T1000 (cell line): ENCODE results near the gene SHROOM1.

Experiments
- DNase-seq: peaks from one replicate; lab custom pipeline; 2025; ENCODE audit warnings: mixed read lengths; lab: John Stamatoyannopoulos, UW

SHROOM1 gene

DNA sequence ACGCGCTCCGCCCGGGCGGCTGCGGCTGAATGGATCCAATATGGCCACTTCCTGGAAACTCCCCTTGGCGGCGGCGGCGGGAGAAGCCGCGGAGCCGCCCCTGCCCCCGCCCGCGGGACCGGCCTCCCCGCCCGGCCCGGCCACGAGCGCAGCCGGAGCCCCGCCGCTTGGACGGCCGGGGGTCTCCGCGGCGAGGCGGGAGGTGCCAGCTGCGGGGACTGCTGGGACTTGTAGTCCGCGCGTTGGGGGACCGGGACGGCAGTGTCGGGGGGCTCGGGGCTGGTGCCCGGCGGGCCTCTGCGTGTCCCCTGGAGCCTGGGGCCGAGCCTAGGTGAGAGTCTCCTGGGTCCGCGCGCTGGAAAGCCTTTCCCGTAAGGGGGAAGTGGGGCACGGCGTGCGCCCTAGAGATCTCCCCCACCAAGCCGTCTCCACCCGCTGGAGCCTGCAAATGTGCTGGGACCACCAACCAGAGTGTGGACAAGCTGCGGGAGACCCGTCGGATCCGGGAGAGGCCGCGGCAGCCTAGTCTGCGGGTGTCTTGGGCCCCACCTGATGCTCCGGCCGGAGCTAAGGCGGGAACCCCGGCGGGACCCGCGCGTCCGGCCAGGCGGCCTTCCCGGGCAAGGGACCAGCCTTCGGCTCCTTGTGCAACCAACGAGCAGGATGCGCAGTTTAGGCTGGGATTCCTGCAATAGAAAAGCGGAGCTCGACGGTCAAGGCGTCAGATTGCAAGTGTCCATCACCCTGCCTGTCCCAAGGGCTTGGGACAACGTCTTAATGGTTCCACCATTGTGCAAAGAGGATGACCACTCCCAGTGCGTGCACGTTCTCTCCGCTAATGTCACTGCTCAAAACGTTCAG is 53.0 kb downstream of the SHROOM1 start, which contains the start of gene SEPTIN8:
Gene SEPTIN8, minus strand, starts transcription at position 31 of the 861 bp plus-strand sequence. CDS start 102 bp downstream, outside the sequence.
- DNase-seq: no peak

DNA sequence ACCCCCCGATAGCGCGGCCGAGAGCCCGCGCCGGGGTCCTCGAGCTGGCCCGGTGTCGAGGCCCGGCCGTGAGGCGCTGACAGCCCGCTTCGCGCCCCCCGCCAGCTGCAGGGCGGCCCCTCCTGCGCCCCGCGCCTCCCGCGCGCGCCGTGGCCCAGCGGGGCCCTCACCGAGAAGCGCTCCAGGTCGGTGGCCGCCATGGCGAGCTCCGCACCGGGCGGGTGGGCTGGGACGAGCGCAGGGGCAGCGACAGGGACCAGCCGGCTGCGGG is 53.6 kb downstream of the SHROOM1 start:
- DNase-seq: no peak

DNA sequence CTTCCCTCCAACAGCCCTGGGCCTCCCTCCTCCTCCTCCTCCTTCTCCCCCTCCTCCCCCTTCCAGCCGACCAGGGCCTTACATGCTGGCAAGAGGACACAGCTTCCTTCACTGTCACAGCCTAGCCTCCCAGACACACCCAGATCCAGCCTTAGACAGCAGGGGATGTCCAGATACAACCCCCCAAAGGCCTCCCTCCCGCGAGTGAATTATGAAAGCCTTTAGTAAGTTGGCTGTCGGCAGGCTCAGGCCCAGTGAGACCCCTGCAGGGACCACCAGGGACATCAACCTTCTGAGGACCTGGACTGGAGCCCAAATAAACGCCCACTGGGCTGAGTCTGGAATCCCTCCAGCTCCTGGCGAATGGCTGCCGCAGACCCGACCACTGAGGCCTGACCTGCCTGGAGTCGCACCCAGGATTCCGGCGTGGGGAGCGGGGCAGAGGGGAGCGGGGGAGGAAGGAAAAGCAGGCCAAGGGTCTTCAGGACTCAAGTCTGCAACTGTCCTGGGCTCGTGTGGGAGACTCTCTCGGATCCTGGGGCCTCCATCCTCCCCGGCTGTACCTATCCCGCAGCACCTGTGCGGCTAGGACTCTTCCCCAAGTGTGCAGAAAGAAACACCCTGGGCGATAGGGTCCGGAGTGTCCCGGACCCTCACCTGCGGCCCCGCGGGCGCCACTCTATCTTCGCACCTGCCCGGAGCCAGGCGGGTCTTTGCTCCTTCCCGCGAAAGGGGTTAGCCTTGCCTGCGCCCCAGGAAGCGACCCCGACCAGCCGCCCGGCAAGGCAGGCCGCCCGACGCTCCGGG is 54.1 kb downstream of the SHROOM1 start:
- DNase-seq: no peak

DNA sequence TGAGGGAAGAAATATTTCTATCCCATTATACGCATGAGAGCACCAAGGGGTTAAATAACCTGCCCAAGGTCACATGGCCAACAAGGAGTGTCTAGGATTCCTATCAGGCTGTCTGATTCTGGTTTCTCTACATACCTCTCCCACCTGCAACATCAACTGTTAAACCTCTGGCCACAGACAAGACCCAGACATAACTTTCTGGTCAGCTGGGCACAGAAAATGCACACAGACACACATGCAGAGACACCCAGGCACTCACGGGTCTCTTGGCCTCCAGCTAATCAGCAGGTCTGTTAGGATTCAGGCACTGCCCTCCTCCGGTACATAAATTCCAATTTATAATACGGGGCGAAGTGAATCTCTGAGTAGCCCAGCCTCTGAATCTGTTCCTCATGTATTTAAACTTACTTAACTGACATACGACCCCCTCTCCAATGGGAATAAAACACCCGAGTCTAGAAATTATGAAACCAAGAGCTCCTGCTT is 54.9 kb downstream of the SHROOM1 start:
- DNase-seq: no peak

DNA sequence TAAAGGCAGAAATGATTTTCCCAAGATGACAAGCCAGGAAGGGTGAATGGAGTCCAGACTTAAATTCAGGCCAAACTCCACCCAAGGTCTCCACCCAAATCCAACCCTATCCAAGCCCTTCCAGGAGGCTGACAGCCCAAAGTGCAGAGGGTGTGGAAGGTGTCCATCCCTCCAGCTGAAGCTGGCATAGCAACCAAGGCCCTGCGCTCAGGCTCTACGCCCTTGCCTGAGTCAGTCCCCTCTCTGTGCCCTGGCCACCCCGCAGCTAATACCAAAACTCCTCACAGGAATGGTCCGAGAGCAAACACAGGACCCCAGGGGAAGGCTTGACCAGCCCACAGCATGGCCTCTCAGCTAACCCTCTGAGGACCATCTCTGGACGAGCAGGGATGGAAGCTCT is 55.6 kb downstream of the SHROOM1 start:
- no peak for DNase-seq

DNA sequence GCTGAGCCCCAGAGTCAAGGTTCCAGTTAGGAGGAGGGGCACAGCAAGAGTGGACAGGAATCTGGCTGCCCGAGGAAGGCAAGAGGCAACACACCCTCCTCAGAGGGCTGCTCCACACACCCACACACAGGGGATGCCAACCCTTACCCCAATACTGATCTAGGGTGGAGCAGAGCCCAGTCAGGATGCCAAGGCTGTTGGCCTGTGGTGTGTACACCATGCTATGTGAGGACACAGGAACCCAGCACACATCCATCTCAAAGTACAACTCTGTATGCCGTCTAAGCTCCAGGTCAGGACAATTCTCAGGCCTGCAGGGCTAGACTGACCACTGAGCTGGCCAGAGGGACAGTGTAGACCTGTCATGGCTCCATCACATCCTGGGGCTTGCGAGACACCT is 56.0 kb downstream of the SHROOM1 start:
- DNase-seq: no peak

DNA sequence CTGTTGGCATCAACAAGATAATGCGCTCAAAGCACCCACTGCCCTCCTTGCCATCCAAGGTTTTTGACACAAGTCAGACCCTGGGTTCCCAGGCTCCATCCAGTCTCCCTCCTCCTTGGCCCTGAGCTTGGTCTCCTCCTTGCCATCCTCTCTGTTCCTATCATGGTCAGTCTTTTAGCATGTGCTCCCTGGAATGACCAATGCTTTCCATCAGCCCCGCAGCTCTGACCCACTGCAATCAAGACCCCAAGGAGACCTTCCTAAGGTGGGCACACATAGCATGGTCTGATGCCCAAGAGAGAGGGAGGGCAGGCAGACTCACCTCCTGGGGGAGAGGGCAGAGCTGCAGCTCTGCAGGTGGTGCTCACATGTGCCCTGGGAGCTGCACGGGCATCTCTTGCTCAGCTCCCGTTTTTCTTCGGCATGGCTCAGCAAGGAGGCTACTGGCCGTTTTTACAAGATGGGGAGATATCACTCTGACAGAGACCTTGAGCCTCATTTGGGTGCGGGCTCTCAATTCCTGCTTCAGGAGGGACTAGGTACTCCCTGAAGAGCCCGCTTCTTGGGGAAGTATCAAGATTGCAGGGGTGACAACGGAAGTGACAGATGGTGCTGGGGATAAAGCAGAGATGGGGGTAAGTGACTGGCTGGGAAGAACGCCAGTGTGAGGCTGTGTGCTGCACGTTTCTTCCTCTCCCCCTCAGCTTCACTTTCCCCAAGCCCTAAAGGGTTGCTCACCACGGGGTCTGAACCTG is 56.7 kb downstream of the SHROOM1 start:
- no peak for DNase-seq

DNA sequence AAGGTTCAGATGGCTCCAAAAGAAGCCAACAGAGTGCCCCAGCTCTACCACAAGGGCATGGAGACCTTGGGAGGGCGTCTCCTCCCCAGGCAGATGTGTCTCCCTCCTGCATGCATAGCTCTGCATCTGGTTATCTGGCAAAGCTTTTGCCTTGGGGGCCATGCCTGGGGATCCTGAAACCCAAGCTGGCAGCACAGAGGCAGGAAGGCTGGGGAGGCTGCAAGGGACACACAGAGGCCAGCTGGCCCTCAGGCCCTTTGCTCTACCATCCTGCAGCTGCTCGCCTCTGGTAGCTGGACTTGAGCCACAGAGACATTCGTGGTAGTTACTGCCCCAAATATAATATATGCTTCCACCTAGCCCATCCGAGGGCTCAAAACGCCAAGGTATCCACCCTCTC is 57.3 kb downstream of the SHROOM1 start:
- DNase-seq: no peak

DNA sequence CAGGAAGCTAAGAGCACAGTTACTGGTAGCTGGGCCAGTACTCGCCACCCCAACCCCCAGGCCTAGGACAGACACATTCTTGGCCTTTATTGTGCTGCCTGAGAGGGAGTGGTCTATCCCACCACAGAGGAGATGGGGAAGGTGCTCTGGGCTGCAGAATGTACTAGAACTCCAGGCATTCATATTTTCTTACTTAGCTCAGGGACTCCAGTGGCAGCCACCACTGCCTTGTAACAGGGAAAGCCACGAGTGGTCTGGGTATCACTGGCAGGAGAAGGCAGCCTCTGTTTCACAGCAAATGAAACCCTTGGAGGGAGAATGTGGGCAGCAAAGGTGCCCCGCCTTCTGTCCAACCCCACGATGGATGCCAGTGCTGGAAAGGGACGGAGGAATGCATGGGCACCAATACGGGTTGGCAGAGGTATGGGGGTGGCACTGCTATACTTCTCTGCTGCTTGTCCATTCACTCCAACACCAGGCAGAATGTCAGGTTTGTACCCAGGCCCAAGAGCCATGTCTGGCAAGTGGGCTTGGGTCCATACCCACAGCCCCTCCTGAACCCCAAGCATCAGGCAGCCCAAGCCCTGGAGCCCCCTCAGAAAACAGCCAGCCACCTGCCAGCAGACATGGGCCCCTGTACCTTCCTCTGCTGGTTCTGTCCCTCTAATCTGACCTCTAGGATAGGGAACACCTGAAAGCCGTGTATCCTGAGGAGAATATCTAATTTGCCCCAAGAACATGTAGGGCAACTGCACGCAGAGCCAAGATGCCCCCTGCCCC is 58.0 kb downstream of the SHROOM1 start:
- DNase-seq: no peak
